GM18508 (cell line): ENCODE results near the gene AP4B1.

Source experiments
- ATAC-seq: cut with Tn5 transposase; IDR thresholded peaks from one replicate; pipeline ENCODE4 v1.9.1; 2021; ENCODE audit warnings: moderate number of reproducible peaks; ENCODE audit not compliant: insufficient read depth, unreplicated experiment

The AP4B1 gene

DNA sequence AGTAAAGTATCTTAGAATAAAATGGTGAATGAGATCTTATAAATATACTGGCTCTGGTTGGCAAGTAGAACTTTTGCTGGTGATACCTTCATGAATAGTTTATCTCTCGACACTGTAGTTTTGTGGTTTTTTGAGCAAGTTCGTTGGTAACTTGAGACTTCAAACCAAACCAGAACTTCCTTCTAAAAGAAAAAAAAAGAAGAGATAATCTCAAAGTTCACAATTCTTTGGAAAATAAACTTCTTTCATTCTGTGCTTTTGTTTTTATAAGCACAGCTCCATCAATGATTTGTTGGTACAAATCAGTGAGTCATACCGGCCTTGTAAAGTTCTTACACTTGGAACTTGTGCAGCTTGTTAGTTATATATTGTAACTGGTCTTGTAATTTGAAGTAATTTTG, 26.9 kb upstream of the AP4B1 start:
- no peak for ATAC-seq

DNA sequence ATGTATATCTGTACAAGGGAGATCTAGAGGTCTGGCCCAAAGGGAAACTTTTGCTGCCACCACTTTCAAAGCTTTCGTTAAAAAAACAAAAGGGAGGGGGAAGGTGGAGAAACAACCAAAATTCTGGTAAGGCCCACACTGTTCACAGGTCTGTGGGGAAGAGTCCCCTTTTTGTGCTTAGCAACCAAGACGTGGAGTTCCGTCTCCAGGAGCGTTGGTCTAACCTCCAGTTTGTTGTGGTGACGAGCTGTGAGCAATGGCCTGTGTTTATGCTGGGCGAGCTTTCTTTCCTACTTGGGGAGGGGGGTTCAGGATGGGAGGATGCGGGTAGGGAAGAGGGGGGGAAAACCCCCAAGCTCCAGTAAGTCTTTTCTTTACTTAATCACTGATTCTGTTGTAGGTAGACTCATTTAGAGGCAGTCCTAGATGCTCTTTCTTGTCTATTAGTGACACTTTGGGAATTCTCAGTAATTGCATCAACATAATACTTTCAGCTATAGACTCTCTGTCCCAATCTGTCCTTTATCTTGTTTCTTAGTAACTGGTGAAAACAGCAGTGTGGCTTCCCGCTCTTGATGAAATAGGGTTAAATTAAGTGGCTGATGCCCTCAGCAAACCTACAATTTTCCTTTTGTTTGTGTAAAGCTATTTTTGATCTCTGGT, 26.0 kb upstream of the AP4B1 start:
- ATAC-seq, result no peak

DNA sequence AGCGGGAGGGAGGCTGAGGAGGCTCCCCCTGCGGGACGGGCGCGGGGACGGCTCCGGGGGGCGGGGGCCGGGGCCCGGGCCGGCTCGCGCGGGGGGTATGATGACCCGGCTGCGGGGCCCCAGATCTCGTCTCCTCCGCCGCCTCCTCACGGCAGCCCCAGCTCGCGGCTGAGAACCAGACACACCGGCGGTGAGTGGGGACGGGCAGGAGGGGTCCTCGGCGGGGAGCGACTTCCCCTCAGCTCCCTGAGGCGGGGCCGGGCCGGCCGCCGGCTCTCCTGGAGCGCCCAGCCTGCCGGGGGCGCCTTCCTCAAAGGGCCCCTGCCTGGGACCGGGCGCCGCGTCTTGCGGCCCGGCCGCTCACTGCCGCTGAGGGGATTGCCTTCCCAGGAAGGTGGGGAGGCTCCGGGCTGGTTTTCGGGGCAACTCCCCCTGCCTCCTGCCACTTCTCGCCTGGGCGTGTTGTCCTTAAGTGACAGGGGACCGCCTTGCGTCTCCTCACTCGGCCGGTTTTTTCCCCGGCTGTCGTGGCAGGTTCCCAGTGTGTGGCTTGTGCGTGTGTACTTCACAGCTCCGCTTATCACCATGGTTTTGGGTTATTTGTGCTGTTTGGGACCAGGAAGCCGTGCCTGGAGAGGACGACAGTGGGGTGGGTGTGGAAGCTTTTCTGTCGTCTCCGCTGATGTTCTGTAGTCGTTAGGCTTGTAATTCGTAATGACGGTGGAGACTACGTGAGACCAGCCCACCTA, 25.3 kb upstream of the AP4B1 start:
- no peak for ATAC-seq

DNA sequence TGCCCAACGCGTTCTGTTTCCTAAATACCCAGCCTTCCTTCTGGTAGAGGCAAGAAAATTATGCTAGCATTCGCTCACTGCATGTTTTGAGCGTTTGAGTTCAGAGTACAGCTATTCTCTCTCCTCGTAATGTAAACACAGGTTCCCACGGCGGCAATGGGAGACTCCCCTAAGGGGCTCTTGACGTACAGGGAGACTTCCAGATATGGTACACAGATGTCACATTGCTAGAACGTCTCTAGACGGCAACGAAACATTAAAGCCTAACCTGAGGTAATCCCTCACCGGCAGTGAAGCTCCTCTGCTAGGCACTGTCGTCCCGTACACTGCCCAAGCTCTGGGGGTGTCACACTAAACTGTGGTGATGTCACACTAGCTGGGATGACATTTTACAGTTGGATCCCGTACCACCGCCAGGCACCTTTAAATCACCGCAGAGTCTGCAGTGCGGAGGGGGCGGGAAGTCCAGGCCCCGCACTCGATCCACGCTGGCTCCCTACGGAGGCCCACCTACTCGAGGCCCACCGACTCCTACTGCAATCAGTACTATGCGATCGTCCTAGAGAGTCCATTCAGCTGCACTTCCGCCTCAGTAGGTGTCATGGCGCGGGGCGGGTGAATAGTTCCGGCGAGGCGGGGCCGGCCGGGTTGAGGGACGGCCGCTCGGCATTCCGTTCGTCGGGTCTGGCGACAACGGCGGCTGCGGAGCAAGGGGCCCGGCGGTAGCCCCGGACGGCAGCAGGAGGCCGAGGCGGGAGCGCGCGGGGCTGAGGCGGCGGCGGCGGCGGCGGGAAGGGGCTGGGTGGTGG, 24.5 kb upstream of the AP4B1 start, which contains the start of gene HIPK1:
Gene HIPK1, plus strand, starts transcription at position 384 of the 809 bp plus-strand sequence.
- peak; percentile 44 for ATAC-seq

DNA sequence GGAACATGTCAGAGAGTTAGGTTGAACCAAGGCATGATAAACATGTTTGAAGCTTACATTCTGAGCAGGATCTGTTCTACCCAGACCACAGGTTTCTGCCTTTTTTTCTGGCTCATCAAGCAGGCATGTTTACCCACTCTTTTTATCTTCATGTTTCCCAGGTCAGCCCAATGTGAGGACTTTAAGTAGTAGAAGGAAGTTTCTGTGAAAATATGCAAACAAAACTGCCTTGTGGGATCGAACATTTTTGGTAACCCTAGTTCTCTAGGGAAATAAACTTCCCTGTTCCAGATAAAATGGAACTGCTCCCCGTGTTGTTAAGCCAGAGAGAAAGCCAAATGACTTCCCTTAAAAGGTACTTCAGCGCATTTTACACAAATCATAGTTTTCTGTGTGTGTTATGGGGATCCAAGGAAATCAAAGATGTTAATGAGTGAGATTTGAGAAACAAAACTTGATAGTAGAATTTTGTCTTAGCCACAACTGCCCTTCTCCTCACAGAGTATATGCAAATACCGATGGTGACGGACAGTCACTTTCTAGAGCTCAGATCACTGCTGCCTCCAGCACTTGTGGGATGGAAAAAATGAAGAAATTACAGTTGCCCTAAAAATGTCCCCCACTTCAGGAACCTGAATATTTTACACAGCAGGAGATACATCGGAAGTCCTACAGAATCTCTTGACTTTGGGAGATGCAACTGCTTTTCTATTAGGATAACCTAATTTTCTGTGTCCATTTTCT, 23.8 kb upstream of the AP4B1 start:
- no peak for ATAC-seq

DNA sequence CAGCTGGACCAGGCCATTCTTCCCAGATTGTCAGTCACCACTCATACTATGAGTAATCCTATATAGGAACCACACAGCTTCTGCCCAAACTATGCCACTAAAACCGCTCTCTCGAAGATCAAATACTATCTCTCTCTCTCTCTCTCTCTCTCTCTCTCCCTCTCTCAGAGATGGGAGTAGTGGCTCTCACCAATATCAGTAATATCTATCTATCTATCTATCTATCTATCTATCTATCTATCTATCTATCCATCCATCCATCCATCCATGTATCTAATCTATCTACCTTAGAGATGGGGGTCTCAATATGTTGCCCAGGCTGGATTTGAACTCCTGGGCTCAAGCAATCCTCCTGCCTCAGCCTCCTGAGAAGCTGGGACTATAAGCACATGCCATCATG, 19.9 kb upstream of the AP4B1 start:
- no peak for ATAC-seq

DNA sequence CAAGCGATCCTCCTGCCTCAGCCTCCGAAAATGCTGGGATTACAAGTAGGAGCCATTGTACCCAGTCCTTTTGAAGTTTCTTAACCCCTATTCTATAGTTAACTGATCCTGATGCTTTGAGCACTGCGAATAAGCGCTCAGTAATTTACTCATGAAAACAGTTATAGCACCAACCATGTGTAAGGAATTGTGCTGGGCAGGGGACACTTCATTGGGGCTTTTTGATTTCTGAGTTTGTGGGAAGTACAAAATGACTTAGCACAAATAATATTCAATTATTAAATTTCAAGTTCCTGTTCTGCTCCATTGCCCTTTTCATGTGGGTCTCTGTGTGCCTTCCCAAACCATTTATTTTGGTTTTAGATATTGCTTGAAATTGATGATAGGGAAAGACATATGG, 18.4 kb upstream of the AP4B1 start:
- ATAC-seq, result no peak

DNA sequence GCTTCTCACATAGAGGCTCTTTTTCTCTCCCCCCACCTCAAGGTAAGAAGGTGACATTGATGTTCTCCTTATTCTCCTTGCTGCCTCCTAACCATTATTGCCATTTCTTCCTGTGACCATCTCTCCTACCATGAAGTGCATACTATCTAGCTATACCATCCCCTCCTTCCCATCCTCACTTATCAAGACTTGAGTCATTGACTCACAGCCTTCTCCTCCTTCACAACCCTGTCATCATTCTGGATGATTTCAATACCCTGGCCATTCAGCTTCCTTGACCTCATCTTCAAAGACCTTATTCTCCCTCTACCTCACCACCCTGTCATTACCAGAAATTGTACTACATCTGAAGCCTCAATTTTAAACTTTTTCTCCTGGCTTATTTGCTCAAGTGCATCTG, 13.6 kb upstream of the AP4B1 start:
- ATAC-seq, result no peak

DNA sequence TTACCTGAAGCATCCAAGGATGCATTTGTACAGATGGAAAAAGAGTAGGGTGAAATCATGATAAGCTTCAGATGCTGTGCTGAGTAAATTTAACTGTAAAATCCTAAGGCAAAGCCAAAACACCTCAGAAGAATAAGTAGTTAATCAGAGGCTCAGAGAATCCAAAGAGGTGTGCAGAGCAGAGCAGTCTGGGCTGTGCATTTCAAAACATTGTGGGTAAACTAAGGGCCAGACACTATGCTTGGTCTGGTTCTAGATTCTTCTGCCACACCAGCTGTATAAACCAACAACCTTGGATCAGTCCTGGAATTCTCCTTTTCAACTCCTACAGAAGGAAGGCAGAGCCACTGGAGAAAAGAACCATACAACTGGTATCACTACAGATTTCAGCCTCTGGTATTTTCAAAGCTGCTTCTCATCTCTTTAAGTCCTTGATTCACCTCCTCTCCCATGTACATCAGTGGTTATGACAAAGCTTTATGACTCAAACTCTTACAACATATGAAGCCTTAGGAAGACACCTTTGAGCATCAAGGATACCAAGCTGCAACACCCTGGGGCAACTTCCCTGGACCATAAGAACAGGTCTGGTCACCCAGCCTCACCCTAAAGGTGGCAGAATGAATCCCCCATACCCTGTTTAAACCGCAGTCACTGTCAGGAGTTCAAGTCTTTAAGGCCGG, 12.9 kb upstream of the AP4B1 start:
- ATAC-seq, result no peak

DNA sequence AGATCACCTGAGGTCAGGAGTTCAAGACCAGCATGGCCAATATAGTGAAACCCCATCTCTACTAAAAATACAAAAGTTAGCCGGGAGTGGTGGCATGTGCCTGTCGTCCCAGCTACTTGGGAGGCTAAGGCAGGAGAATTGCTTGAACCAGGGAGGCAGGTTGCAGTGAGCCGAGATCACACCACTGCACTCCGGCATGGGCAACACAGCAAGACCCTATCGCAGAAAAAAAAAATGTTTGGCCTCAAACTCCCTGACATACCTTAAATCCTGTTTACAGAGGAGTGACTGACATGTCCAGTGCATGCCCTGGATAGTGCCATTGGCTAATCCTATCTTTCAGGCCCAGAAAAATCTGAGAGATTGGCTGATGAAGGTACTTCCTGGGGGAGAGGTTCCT, 12.4 kb upstream of the AP4B1 start:
- no peak for ATAC-seq

DNA sequence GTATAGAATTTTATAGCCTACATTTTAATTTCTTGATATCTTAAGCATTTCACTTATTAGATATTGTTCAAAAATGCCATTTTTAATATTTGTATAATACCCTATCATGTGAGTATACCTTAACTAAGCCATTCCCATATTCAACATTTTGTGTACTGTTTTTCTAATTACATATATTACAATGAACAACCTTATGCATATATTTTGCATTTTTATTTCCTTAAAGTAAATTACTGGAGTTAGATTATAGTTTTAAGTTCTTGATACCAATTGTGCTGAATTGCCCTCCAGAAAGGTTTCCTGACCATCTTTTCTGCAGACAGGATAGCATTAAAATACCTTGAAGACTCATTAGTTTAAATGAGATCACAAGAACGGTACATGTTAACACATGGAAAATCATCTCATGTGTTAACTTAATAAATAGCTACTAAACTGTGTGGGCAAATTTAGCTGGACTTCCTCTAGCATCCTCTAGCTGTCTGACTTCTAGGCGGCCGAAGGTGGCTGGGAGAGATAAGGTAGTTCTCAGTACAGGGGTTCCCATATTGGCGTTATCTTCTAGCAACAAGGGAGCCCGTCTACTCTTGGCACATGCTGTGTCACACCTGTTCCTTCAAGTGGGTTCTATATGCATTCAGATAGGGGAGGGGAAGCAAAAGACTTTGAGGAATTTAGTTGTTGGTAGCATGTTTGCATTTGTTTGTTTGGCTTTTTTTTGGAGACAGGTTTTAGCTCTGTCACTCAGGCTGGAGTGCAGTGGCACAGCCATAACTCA, 9.5 kb upstream of the AP4B1 start:
- ATAC-seq, result no peak

DNA sequence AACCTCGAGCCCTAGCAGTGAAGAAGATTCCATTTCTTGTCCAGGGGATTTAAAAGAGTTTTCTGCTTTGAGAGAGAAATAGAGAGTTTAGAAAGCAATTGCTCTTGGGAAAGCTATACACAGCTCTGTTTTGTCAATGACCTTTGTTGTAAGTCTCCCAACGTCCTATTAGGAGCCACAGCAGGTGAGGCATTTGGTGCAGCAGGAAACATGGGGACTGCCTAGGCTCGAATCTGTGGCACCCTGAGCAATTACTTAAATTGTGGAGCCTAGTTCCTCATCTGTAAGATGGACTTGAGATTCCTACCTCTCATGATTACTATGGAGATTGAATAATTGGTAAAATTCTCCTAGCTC, 8.7 kb upstream of the AP4B1 start:
- ATAC-seq, result no peak

DNA sequence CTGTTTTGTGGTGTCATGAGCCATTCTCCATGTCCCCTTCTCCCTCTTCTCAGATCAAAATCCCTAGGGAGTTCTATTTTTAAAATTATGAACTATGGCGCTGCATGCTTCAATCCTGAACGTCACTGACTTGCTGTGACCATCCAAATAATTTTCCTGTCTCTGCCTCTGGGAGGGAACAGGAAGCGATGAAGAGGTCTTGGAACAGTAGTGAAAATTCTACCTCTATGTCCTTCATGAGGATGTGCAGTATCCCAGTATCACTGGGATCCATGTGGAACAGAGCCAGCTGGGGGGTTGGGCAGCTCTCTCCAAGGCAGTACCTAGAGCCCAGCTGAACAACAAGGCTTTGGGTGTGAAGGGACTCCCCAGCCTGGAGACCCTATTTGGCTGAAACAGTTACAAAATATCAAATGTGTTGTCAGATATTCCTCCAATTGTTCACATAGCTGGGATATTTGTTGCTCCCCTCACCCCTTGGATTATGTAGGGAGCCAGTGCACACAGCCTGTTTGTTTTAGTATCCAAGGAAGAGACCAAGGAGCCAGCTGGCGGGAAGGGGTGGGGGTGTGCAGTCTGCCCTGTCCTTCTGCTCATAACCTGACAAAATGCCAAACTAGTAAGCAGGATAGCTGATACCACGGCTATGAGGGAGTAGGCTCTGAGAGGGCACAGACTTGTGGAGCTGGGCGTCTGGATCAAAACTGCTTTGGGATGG, 8.2 kb upstream of the AP4B1 start:
- no peak for ATAC-seq

DNA sequence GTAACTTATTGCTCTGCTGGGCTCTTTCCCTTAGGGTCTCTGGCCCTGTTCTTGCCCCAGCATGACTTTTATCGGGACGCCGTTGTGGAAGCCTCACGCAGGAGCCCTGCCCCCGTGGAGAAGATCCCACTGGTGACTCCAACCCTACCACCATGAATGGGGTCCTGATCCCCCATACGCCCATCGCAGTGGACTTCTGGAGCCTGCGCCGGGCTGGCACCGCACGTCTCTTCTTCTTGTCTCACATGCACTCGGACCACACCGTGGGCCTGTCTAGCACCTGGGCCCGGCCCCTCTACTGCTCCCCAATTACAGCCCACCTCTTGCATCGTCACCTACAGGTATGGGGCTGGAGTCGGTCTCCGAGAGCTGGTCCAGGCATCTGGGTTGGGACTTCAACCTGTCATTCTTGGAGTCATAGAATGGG, 849 bp upstream of the AP4B1 start:
- peak; percentile 1 for ATAC-seq

DNA sequence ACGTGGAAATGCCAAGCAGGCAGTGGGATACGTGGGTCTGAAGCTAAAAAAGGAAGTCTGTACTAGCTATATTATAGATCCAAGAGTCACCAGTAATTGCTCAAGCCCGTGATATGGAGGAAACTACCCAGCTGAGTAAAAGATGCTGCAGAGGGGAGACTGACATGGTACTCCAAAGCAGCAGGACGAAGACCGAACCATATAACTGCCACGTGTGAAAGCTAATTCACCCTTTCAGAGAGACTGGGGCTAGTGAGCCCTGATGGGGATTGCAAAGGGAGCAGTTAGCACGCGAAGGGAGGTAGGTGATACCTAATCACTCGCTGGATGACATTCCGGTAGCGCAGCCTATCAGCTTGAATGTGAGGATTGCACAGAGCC, 316 bp downstream of the AP4B1 start:
- peak; percentile 20 for ATAC-seq

DNA sequence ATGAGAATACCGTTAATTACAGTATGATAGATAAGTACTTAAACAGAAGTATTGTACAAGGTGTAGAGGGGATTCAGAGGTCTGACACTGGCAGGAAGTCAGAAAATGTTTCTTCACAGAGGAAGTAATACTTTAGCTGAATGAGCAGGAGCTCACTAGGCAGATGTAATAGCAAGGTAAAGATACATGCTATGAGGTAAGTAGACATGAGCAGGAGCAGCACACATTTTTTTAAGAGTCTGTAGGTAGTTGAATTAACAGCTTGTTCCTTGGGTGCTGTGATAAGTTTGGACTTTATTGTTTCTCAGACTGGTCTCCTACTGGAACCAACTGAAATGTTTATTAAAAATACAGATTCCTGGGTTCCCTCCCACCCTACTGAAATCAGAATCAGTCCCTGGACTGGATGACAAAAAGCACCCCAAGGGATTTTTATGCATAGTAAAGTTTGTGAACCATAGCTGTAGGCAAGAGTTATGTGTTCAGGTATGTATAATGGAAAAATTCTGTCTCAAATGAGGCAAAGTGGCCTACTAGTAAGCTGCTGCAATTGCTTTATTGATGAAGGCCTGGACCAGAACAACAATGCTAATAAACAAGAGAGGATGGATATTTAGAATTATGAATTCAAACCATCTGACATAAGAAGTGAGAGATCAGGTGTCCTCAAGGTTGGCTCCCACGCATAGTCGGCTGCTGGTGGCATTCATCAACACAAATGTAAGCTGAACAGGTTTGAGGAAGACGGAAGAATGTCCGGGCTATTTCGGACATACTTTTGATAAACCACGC, 902 bp downstream of the AP4B1 start:
- no peak for ATAC-seq

DNA sequence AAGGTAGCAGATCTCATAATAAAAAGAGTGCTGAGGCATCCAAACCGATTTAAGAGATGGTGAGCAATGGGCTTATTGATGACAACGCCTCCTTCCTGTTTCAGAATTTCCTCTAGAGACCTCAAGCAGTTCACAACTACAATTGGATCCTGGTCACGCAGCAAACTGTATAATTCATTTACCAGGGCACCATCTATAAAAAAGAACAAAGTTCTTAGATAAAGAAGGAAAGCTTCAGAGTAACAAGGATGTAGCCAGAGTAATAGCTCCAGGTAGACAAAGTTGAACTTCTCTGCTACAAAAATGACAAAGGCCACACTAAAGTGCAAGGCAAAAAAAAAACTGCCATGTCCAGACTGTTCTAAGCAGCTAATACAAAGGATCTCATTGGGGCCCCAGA, 3.4 kb downstream of the AP4B1 start:
- no peak for ATAC-seq

DNA sequence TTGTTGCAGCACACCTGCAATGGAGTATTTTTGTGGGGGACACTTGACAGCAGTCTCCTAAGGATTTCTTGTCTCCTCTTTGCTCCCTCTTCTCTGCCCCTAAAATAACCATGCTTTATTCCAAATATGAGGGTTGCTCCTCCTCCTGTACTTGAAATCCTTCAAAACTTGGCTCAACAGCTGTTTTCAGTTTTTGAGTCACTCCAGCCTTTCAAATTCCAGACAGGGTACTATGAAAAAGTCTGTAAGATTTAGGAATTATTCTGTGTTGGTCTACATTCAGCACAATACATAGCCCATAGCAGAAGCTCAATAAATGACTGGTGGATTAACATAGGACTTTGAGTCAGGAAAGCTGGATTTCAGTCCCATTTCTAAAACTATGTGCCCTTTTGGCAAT, 5.5 kb downstream of the AP4B1 start:
- ATAC-seq, result no peak
